Keratinocyte (primary cell): ENCODE results near the gene ADAMTS2. TPM values are rescaled to one million over a fixed set of nuclear protein-coding genes. Genes with fewer than 3 reads are reported as not detected.

Experiments
- DNase-seq: peaks from one replicate; pipeline ENCODE4 v3.0.0-alpha.2; 2011; ENCODE audit warnings: low read depth, missing footprints, low spot score
- FAIRE-seq: peaks from 2 replicates; lab custom pipeline; 2011; peaks lifted over from hg19 to GRCh38; lab: Jason Lieb, UNC
- H2AFZ ChIP-seq: 2 replicates; pipeline ENCODE4 v1.6.0; 2012; ENCODE audit warnings: low read length, control low read depth, inconsistent platforms; ENCODE audit not compliant: control insufficient read depth
- H3K27ac ChIP-seq: 2 replicates; pipeline ENCODE4 v1.5.1; 2011; ENCODE audit warnings: low read length; ENCODE audit not compliant: control insufficient read depth, insufficient read depth
- H3K27me3 ChIP-seq: 3 replicates; pipeline ENCODE4 v1.6.0; 2011; ENCODE audit warnings: low read length; ENCODE audit not compliant: control insufficient read depth, insufficient read depth; ENCODE audit errors: extremely low read depth
- H3K36me3 ChIP-seq, 2 experiments: 2 replicates in 1 of 2; 3 replicates in 1 of 2; pipeline ENCODE4 v1.5.1; 2011; ENCODE audit warnings: low read length in 2 of 2, mild to moderate bottlenecking in 1 of 2; ENCODE audit not compliant: control insufficient read depth in 2 of 2, insufficient read depth in 2 of 2; ENCODE audit errors: extremely low read depth in 1 of 2
- H3K4me1 ChIP-seq: 3 replicates; pipeline ENCODE4 v1.5.1; 2011; ENCODE audit warnings: low read length; ENCODE audit not compliant: control insufficient read depth, insufficient read depth; ENCODE audit errors: extremely low read depth
- H3K4me2 ChIP-seq: 3 replicates; pipeline ENCODE4 v1.6.0; 2011; ENCODE audit warnings: low read depth, low read length; ENCODE audit not compliant: control insufficient read depth, insufficient read depth; ENCODE audit errors: extremely low read depth
- H3K4me3 ChIP-seq, 3 experiments: fragments of 200-600 bp in 1 of 3; sonication (generic) in 1 of 3; 2 replicates in 2 of 3; 3 replicates in 1 of 3; pipeline ENCODE4 v1.5.1; 2011 to 2016; ENCODE audit warnings: low read length in 3 of 3, mild to moderate bottlenecking in 3 of 3, control low read depth in 2 of 3, inconsistent platforms in 1 of 3, low read depth in 1 of 3, mixed read lengths in 1 of 3, mixed run types in 1 of 3, moderate library complexity in 1 of 3; ENCODE audit not compliant: control insufficient read depth in 2 of 3, insufficient read depth in 2 of 3; ENCODE audit errors: extremely low read depth in 1 of 3
- H3K79me2 ChIP-seq: 2 replicates; pipeline ENCODE4 v1.6.0; 2012; ENCODE audit warnings: low read length; ENCODE audit not compliant: control insufficient read depth, insufficient read depth
- H3K9ac ChIP-seq: 3 replicates; pipeline ENCODE4 v1.6.0; 2011; ENCODE audit warnings: low read length; ENCODE audit not compliant: control insufficient read depth, insufficient read depth; ENCODE audit errors: extremely low read depth
- H3K9me1 ChIP-seq: 3 replicates; pipeline ENCODE4 v1.6.0; 2011; ENCODE audit warnings: low read length; ENCODE audit not compliant: control insufficient read depth, insufficient read depth; ENCODE audit errors: extremely low read depth
- H3K9me3 ChIP-seq: 2 replicates; pipeline ENCODE4 v1.5.1; 2012; ENCODE audit warnings: low read depth, low read length; ENCODE audit not compliant: control insufficient read depth
- H4K20me1 ChIP-seq: 3 replicates; pipeline ENCODE4 v1.6.0; 2011; ENCODE audit warnings: low read length; ENCODE audit not compliant: control insufficient read depth, insufficient read depth; ENCODE audit errors: extremely low read depth
- CTCF ChIP-seq, 3 experiments: IDR thresholded peaks in 1 of 3; conservative IDR thresholded peaks in 1 of 3; optimal IDR thresholded peaks in 1 of 3; 2 replicates in 2 of 3; 3 replicates in 1 of 3; pipeline versions ENCODE3 to v1.5.1; 2011; ENCODE audit warnings: low read length in 3 of 3, mild to moderate bottlenecking in 3 of 3, moderate library complexity in 2 of 3, control low read depth in 1 of 3, inconsistent platforms in 1 of 3; ENCODE audit not compliant: insufficient read depth in 2 of 3; ENCODE audit errors: extremely low read depth in 1 of 3
- EZH2 ChIP-seq: IDR thresholded peaks from one replicate; pipeline ENCODE4 v1.6.1; 2012; ENCODE audit warnings: inconsistent platforms, mild to moderate bottlenecking, low read length, moderate library complexity
- dilution Hi-C: fragments of 300-500 bp; cut with MboI; formaldehyde crosslinking; loops from one replicate; pipeline ENCODE4 v1.7.0; 2020; ENCODE audit warnings: low sequenced_read_pairs; ENCODE audit not compliant: extremely low pct_ligation_motif_present
- polyA plus RNA-seq, 5 experiments: library from polyadenylated mRNA; depleted of rRNA in 3 of 5; stranded (reverse) in 3 of 5; stranded (forward) in 1 of 5; unstranded in 1 of 5; fragments of >200 nt; gene quantifications; 1 replicate in 1 of 5; 2 replicates in 3 of 5; 3 replicates in 1 of 5; pipeline versions ENCODE4 v1.2.1 to v1.2.3, GENCODE V29; 2011 to 2012; ENCODE audit warnings: missing spikeins in 2 of 5, low read depth in 1 of 5, low replicate concordance in 1 of 5

The ADAMTS2 gene
- polyA plus RNA-seq, 1 donor (not counting 4 experiments of a cell fraction or from before 2014, with no cell fraction given), result not detected

- Histone ChIP-seq H3K79me2 (no peaks in the 10 kb centered on the region), H3K27me3 (no peaks in the 10 kb centered on the region), H3K4me1 (no peaks in the 10 kb centered on the region), H3K9me1 (no peaks in the 10 kb centered on the region), H3K4me3 (no peak overlapping the region), H3K4me2 (no peak overlapping the region), H2AFZ (no peak overlapping the region), H4K20me1 (no peaks in the 10 kb centered on the region), H3K36me3 (no peaks in the 10 kb centered on the region), H3K27ac (no peak overlapping the region), H3K9ac (no peak overlapping the region), H3K9me3 (peaks cover 12% of the 10 kb centered on the region)
- dilution Hi-C loops, result no loop called here
- DNase-seq (no peak), FAIRE-seq (no peak)
- TF ChIP-seq EZH2, result no peak
- no peak for TF ChIP-seq CTCF (optimal IDR thresholded peaks at IDR 0.05 in 1 of 3, IDR thresholded peaks at IDR 0.05 in 1 of 3, conservative IDR thresholded peaks at IDR 0.05 in 1 of 3; ENCODE audit: extremely low read depth in 1 of 3, insufficient read depth in 2 of 3, low read length in 3 of 3)
Observed at GRCh38 chr5:179314606-179315355, 30.5 kb downstream of the ADAMTS2 start.

- FAIRE-seq (no peak), DNase-seq (no peak)
- no peak overlapping the region for H2AFZ ChIP-seq
- no peak overlapping the region for H3K4me2 ChIP-seq
- no peak overlapping the region for H3K27ac ChIP-seq
- peaks cover 8% of the 10 kb centered on the region for H3K9me3 ChIP-seq
- no peak overlapping the region for H3K9ac ChIP-seq
- H3K36me3 ChIP-seq, result no peaks in the 10 kb centered on the region
- no peaks in the 10 kb centered on the region for H4K20me1 ChIP-seq
- H3K27me3 ChIP-seq, result no peaks in the 10 kb centered on the region
- TF ChIP-seq CTCF (optimal IDR thresholded peaks at IDR 0.05 in 1 of 3, IDR thresholded peaks at IDR 0.05 in 1 of 3, conservative IDR thresholded peaks at IDR 0.05 in 1 of 3; ENCODE audit: extremely low read depth in 1 of 3, insufficient read depth in 2 of 3, low read length in 3 of 3) (no peak), EZH2 (no peak)
- H3K79me2 ChIP-seq, result no peaks in the 10 kb centered on the region
- no peaks in the 10 kb centered on the region for H3K9me1 ChIP-seq
- dilution Hi-C loops, result no loop called here
- H3K4me3 ChIP-seq, result no peak overlapping the region
- H3K4me1 ChIP-seq, result no peaks in the 10 kb centered on the region
Observed at GRCh38 chr5:179313849-179314521, 31.3 kb downstream of the ADAMTS2 start.
